ENCODE data around the gene PDX1.

- no peak for TF ChIP-seq CTCF (conservative IDR thresholded peaks at IDR 0.05)
- no peak for TF ChIP-seq ZFX (IDR thresholded peaks at IDR 0.05)
These were observed 46.9 kb downstream of the PDX1 start for GRCh38 chr13:27966641-27967202.
